Measurements from ENCODE around the gene ZDHHC14. TPM values are rescaled to one million over a fixed set of nuclear protein-coding genes. Genes with fewer than 3 reads are reported as not detected.
"Not testable (repeated sequence)": the region's sequence is repeated elsewhere in the genome, so short reads cannot be mapped to it uniquely, and the experiment has no call there.

The ZDHHC14 gene
- total RNA-seq, 2 donors from 2014 or later: 2.1 to 2.2 TPM

- not testable (repeated sequence) for H3K4me1 Mint-ChIP-seq; H3K4me3 Mint-ChIP-seq; H3K27me3 Mint-ChIP-seq; H3K36me3 Mint-ChIP-seq (ENCODE audit: low read depth); H3K27ac Mint-ChIP-seq; ATAC-seq (replicated peaks)
- peaks cover 16% of the 10 kb centered on the region for H3K9me3 Mint-ChIP-seq
These were observed 209.7 kb downstream of the ZDHHC14 start for GRCh38 chr6:157590654-157591053.

- peak; percentile 24 for ATAC-seq (replicated peaks)
These were observed 211.6 kb downstream of the ZDHHC14 start for GRCh38 chr6:157592541-157592940.

GRCh38 chr6:157592980-157593379, 212.0 kb downstream of the ZDHHC14 start:
- Mint-ChIP-seq H3K27me3 (no peaks in the 10 kb centered on the region), H3K4me3 (no peak overlapping the region), H3K4me1 (peaks cover 2% of the 10 kb centered on the region), H3K27ac (no peak overlapping the region), H3K9me3 (peaks cover 16% of the 10 kb centered on the region), H3K36me3 (ENCODE audit: low read depth) (no peaks in the 10 kb centered on the region)
- no peak for ATAC-seq (replicated peaks)

More at GRCh38 chr6:157592541-157592940, 211.6 kb downstream of the ZDHHC14 start:
- Mint-ChIP-seq H3K36me3 (ENCODE audit: low read depth) (no peaks in the 10 kb centered on the region), H3K4me3 (no peak overlapping the region), H3K27ac (no peak overlapping the region), H3K4me1 (no peaks in the 10 kb centered on the region), H3K27me3 (no peaks in the 10 kb centered on the region), H3K9me3 (peaks cover 16% of the 10 kb centered on the region)

- H3K36me3 Mint-ChIP-seq (ENCODE audit: low read depth): no peaks in the 10 kb centered on the region
- no peaks in the 10 kb centered on the region for H3K27me3 Mint-ChIP-seq
- H3K4me3 Mint-ChIP-seq: no peak overlapping the region
- peaks cover 4% of the 10 kb centered on the region for H3K4me1 Mint-ChIP-seq
- no peak overlapping the region for H3K27ac Mint-ChIP-seq
- no peak for ATAC-seq (replicated peaks)
- peaks cover 16% of the 10 kb centered on the region for H3K9me3 Mint-ChIP-seq
These were observed 212.6 kb downstream of the ZDHHC14 start for GRCh38 chr6:157593596-157593995.

GRCh38 chr6:157594292-157594691, 213.3 kb downstream of the ZDHHC14 start:
- Mint-ChIP-seq H3K4me1 (peaks cover 4% of the 10 kb centered on the region), H3K9me3 (peaks cover 11% of the 10 kb centered on the region), H3K27ac (no peak overlapping the region), H3K27me3 (no peaks in the 10 kb centered on the region), H3K36me3 (ENCODE audit: low read depth) (no peaks in the 10 kb centered on the region), H3K4me3 (no peak overlapping the region)
- ATAC-seq (replicated peaks): no peak

- H3K36me3 Mint-ChIP-seq (ENCODE audit: low read depth): no peaks in the 10 kb centered on the region
- H3K27ac Mint-ChIP-seq: no peak overlapping the region
- peaks cover 4% of the 10 kb centered on the region for H3K4me1 Mint-ChIP-seq
- H3K27me3 Mint-ChIP-seq: no peaks in the 10 kb centered on the region
- peaks cover 6% of the 10 kb centered on the region for H3K9me3 Mint-ChIP-seq
- no peak overlapping the region for H3K4me3 Mint-ChIP-seq
- no peak for ATAC-seq (replicated peaks)
These were observed 214.8 kb downstream of the ZDHHC14 start for GRCh38 chr6:157595768-157596167.

- Mint-ChIP-seq H3K4me1 (peaks cover 4% of the 10 kb centered on the region), H3K27ac (no peak overlapping the region), H3K9me3 (peaks cover 1% of the 10 kb centered on the region), H3K27me3 (no peaks in the 10 kb centered on the region), H3K4me3 (no peak overlapping the region), H3K36me3 (ENCODE audit: low read depth) (no peaks in the 10 kb centered on the region)
- no peak for ATAC-seq (replicated peaks)
These were observed 215.5 kb downstream of the ZDHHC14 start for GRCh38 chr6:157596461-157596860.

GRCh38 chr6:157596886-157597285, 215.9 kb downstream of the ZDHHC14 start:
- ATAC-seq (replicated peaks): no peak

GRCh38 chr6:157597461-157598312, 216.7 kb downstream of the ZDHHC14 start:
- ATAC-seq (replicated peaks): peak; percentile 52
- H3K36me3 Mint-ChIP-seq (ENCODE audit: low read depth): no peaks in the 10 kb centered on the region

More at GRCh38 chr6:157596886-157597285, 215.9 kb downstream of the ZDHHC14 start:
- no peaks in the 10 kb centered on the region for H3K9me3 Mint-ChIP-seq
- no peak overlapping the region for H3K27ac Mint-ChIP-seq
- no peak overlapping the region for H3K4me3 Mint-ChIP-seq
- H3K4me1 Mint-ChIP-seq: peaks cover 4% of the 10 kb centered on the region
- no peaks in the 10 kb centered on the region for H3K27me3 Mint-ChIP-seq
- H3K36me3 Mint-ChIP-seq (ENCODE audit: low read depth): no peaks in the 10 kb centered on the region

GRCh38 chr6:157599191-157599590, 218.2 kb downstream of the ZDHHC14 start:
- no peaks in the 10 kb centered on the region for H3K27me3 Mint-ChIP-seq
- H3K36me3 Mint-ChIP-seq (ENCODE audit: low read depth): no peaks in the 10 kb centered on the region
- H3K27ac Mint-ChIP-seq: no peak overlapping the region
- no peak overlapping the region for H3K4me3 Mint-ChIP-seq
- ATAC-seq (replicated peaks): no peak
- no peaks in the 10 kb centered on the region for H3K9me3 Mint-ChIP-seq
- H3K4me1 Mint-ChIP-seq: peaks cover 4% of the 10 kb centered on the region

More at GRCh38 chr6:157597461-157598312, 216.7 kb downstream of the ZDHHC14 start:
- H3K27me3 Mint-ChIP-seq: no peaks in the 10 kb centered on the region
- no peaks in the 10 kb centered on the region for H3K9me3 Mint-ChIP-seq
- peaks cover 4% of the 10 kb centered on the region for H3K4me1 Mint-ChIP-seq
- no peak overlapping the region for H3K27ac Mint-ChIP-seq
- no peak overlapping the region for H3K4me3 Mint-ChIP-seq

- Mint-ChIP-seq H3K4me1 (peaks cover 4% of the 10 kb centered on the region), H3K27ac (no peak overlapping the region), H3K4me3 (no peak overlapping the region), H3K27me3 (no peaks in the 10 kb centered on the region), H3K9me3 (no peaks in the 10 kb centered on the region), H3K36me3 (ENCODE audit: low read depth) (no peaks in the 10 kb centered on the region)
- no peak for ATAC-seq (replicated peaks)
These were observed 219.8 kb downstream of the ZDHHC14 start for GRCh38 chr6:157600807-157601206.

- no peak for ATAC-seq (replicated peaks)
- Mint-ChIP-seq H3K9me3 (no peaks in the 10 kb centered on the region), H3K4me3 (no peak overlapping the region), H3K27me3 (no peaks in the 10 kb centered on the region), H3K27ac (no peak overlapping the region), H3K36me3 (ENCODE audit: low read depth) (no peaks in the 10 kb centered on the region), H3K4me1 (peaks cover 4% of the 10 kb centered on the region)
These were observed 221.7 kb downstream of the ZDHHC14 start for GRCh38 chr6:157602521-157603295.

- Mint-ChIP-seq H3K36me3 (ENCODE audit: low read depth) (no peaks in the 10 kb centered on the region), H3K9me3 (no peaks in the 10 kb centered on the region), H3K27me3 (no peaks in the 10 kb centered on the region), H3K27ac (no peak overlapping the region), H3K4me3 (no peak overlapping the region), H3K4me1 (no peaks in the 10 kb centered on the region)
- ATAC-seq (replicated peaks): no peak
These were observed 222.4 kb downstream of the ZDHHC14 start for GRCh38 chr6:157603314-157603940.

GRCh38 chr6:157603971-157604370, 223.0 kb downstream of the ZDHHC14 start:
- Mint-ChIP-seq H3K36me3 (ENCODE audit: low read depth) (no peaks in the 10 kb centered on the region), H3K27ac (no peak overlapping the region), H3K4me3 (no peak overlapping the region), H3K9me3 (no peaks in the 10 kb centered on the region), H3K4me1 (no peaks in the 10 kb centered on the region), H3K27me3 (no peaks in the 10 kb centered on the region)
- no peak for ATAC-seq (replicated peaks)

All from activated T-helper 17 cell treated with anti-CD3 and anti-CD28 coated beads, Interleukin-2, amount 50 U/mL, for 72 hours (primary cell).